HepG2 (cell line): ENCODE measurements around the gene THOC6. TPM values are rescaled to one million over a fixed set of nuclear protein-coding genes. Genes with fewer than 3 reads are reported as not detected.
A peak's percentile ranks its signal among the peaks of the same experiment; 100 is the strongest.

Experiments
- ATAC-seq: fragments of 200-7000 bp; cut with Tn5 transposase; 3 replicates; pipeline ENCODE4 v1.9.1; 2020; ENCODE audit warnings: mild to moderate bottlenecking, moderate library complexity
- BruUV-seq: library from RNA; stranded (reverse); fragments of 400-500 nt; replicated peaks from 2 replicates; lab custom pipeline; 2021; lab: Mats Ljungman, UMichigan
- CTCF ChIA-PET: fragments of 300-600 bp; formaldehyde crosslinking; extraction: SDS; loops from one replicate; lab custom pipeline; 2021; ENCODE audit warnings: low total read pairs, inconsistent platforms, low intra/inter-chr PET ratio; lab: Yijun Ruan, JAX
- POLR2A ChIA-PET: fragments of 350-600 bp; sonication (Branson Sonifier 250); formaldehyde crosslinking; loops from one replicate; lab custom pipeline; 2020; ENCODE audit warnings: antibody characterized with exemption, inconsistent platforms; lab: Yijun Ruan, JAX
- DNase-seq: peaks from one replicate; pipeline ENCODE4 v3.0.0-alpha.2; 2015; ENCODE audit warnings: low spot score
- FAIRE-seq: peaks from 3 replicates; lab custom pipeline; 2011; peaks lifted over from hg19 to GRCh38; lab: Jason Lieb, UNC
- H2AFZ ChIP-seq: one replicate; pipeline ENCODE4 v1.6.1; 2011; ENCODE audit warnings: low read length, inconsistent platforms
- H3K27ac ChIP-seq: fragments of 300-600 bp; 3 replicates; pipeline ENCODE4 v1.8.0; 2011; ENCODE audit warnings: mixed run types, mild to moderate bottlenecking, mixed read lengths, low read length, inconsistent platforms; ENCODE audit not compliant: insufficient read depth; ENCODE audit errors: extremely low read length
- H3K27me3 ChIP-seq, 2 experiments: fragments of 200-600 bp in 1 of 2; 2 replicates in 1 of 2; 3 replicates in 1 of 2; pipeline versions ENCODE4 v1.6.0 to v1.8.0; 2011; ENCODE audit warnings: low read length in 2 of 2, mild to moderate bottlenecking in 2 of 2, moderate library complexity in 2 of 2, inconsistent platforms in 1 of 2; ENCODE audit not compliant: insufficient read depth in 2 of 2, control insufficient read depth in 1 of 2
- H3K36me3 ChIP-seq, 2 experiments: fragments of 200-600 bp in 1 of 2; replicated peaks in 1 of 2; 2 replicates in 1 of 2; 3 replicates in 1 of 2; pipeline versions ENCODE4 v1.5.1 to v1.8.0; 2011; ENCODE audit warnings: low read length in 2 of 2, inconsistent platforms in 1 of 2; ENCODE audit not compliant: insufficient read depth in 2 of 2, control insufficient read depth in 1 of 2
- H3K4me1 ChIP-seq: 2 replicates; pipeline ENCODE4 v1.5.1; 2012; ENCODE audit warnings: low read length, inconsistent platforms; ENCODE audit not compliant: insufficient read depth
- H3K4me2 ChIP-seq: 2 replicates; pipeline ENCODE4 v1.6.0; 2011; ENCODE audit warnings: low read depth, low read length, inconsistent platforms
- H3K4me3 ChIP-seq, 3 experiments: fragments of 200-600 bp in 1 of 3; sonication (generic), shearing (Covaris generic) in 1 of 3; replicated peaks in 1 of 3; 2 replicates each; pipeline ENCODE4 v1.5.1; 2011 to 2016; ENCODE audit warnings: low read length in 3 of 3, inconsistent platforms in 2 of 3, low read depth in 2 of 3, mild to moderate bottlenecking in 2 of 3, control low read depth in 1 of 3, mixed read lengths in 1 of 3; ENCODE audit not compliant: insufficient read depth in 1 of 3
- H3K79me2 ChIP-seq: one replicate; pipeline ENCODE4 v1.6.1; 2011; ENCODE audit warnings: low read length, inconsistent platforms; ENCODE audit not compliant: insufficient read depth
- H3K9ac ChIP-seq: 2 replicates; pipeline ENCODE4 v1.6.0; 2011; ENCODE audit warnings: mild to moderate bottlenecking, low read depth, low read length, inconsistent platforms; ENCODE audit not compliant: insufficient read depth
- H3K9me3 ChIP-seq: 2 replicates; pipeline ENCODE4 v1.5.1; 2012; ENCODE audit warnings: mild to moderate bottlenecking, low read length
- H4K20me1 ChIP-seq: 2 replicates; pipeline ENCODE4 v1.6.0; 2011; ENCODE audit warnings: inconsistent platforms, mild to moderate bottlenecking, low read length, moderate library complexity; ENCODE audit not compliant: insufficient read depth
- AGO2 ChIP-seq: fragments of 200-400 bp; formaldehyde crosslinking; optimal IDR thresholded peaks from 2 replicates; pipeline ENCODE3; 2017; ENCODE audit warnings: mild to moderate bottlenecking, low read depth, low read length, moderate library complexity
- CEBPB ChIP-seq: IDR thresholded peaks from 2 replicates; pipeline ENCODE4 v1.6.1; 2011; ENCODE audit warnings: low read depth, low read length, improper control_type of control experiment, borderline replicate concordance
- CENPT ChIP-seq: sonication (generic); formaldehyde crosslinking; IDR thresholded peaks from 2 replicates; pipeline ENCODE4 v1.8.0; 2022; ENCODE audit warnings: low read depth, mild to moderate bottlenecking, moderate library complexity, missing genetic modification reagents
- CHD4 ChIP-seq: fragments of 200-600 bp; sonication (generic); IDR thresholded peaks from 2 replicates; pipeline ENCODE4 v1.7.0; 2017; ENCODE audit warnings: mild to moderate bottlenecking, low read length, borderline replicate concordance
- GPBP1L1 ChIP-seq: sonication (generic); formaldehyde crosslinking; IDR thresholded peaks from 2 replicates; pipeline ENCODE4 v1.5.0; 2020; ENCODE audit warnings: mild to moderate bottlenecking, missing genetic modification reagents
- THYN1 ChIP-seq: sonication (generic); formaldehyde crosslinking; IDR thresholded peaks from 2 replicates; pipeline ENCODE4 v1.8.1; 2023; ENCODE audit warnings: low read depth, mild to moderate bottlenecking, moderate library complexity, missing genetic modification reagents, borderline replicate concordance
- ZBTB33 ChIP-seq: sonication (generic); formaldehyde crosslinking; IDR thresholded peaks from 2 replicates; pipeline ENCODE4 v1.4.0; 2020; ENCODE audit warnings: missing genetic modification reagents
- ZNF274 ChIP-seq: sonication (generic); formaldehyde crosslinking; IDR thresholded peaks from 2 replicates; pipeline ENCODE4 v1.5.1; 2020; ENCODE audit warnings: mild to moderate bottlenecking, missing genetic modification reagents
- WGBS: methylation state at CpG from one replicate; pipeline ENCODE4 v1.1.6; 2017; ENCODE audit warnings: low lambda C conversion rate; 5-methylcytosine and 5-hydroxymethylcytosine counted together
- in situ Hi-C: cut with HindIII; loops from 2 replicates; pipeline ENCODE4 v1.10.0; 2017; ENCODE audit warnings: low pct_unique_long_range_greater_than_20kb; ENCODE audit not compliant: extremely low pct_ligation_motif_present
- intact Hi-C: fragments of 100-400 bp; cut with micrococcal nuclease; formaldehyde crosslinking; loops from one replicate; pipeline ENCODE4 v1.10.0; 2022; ENCODE audit not compliant: unreplicated experiment
- polyA plus RNA-seq, 8 experiments: library from polyadenylated mRNA; depleted of rRNA in 3 of 8; stranded (reverse) in 7 of 8; unstranded in 1 of 8; fragments of >200 nt; fragmentation: Illumina TruSeq in 4 of 8; extraction: Trizol in 4 of 8; gene quantifications; 2 replicates each; pipeline versions ENCODE4 v1.2.1 to v1.2.3, GENCODE V29; 2011 to 2016; ENCODE audit warnings: low read depth in 4 of 8, missing spikeins in 1 of 8, mixed read lengths in 1 of 8; ENCODE audit not compliant: insufficient read depth in 1 of 8
- total RNA-seq, 5 experiments: library from RNA; depleted of rRNA; stranded (reverse); fragments of >200 nt; fragmentation: Illumina TruSeq; extraction: Trizol; gene quantifications; 2 replicates each; pipeline ENCODE4 v1.2.3, GENCODE V29; 2016; ENCODE audit warnings: low read depth in 1 of 5

THOC6 gene
- total and polyA plus RNA-seq, 2 of the 13 experiments (the other 11 are each of a cell fraction or from before 2014, with no cell fraction given) = 32.1 to 37.0 TPM

GRCh38 chr16:3049921-3050481, 26.2 kb downstream of the THOC6 start:
- DNase-seq (no peak), ATAC-seq (no peak), FAIRE-seq (no peak)
- no peaks in the 10 kb centered on the region for H3K79me2 ChIP-seq
- CTCF ChIA-PET = no interaction called here
- no peaks in the 10 kb centered on the region for H3K36me3 ChIP-seq
- no peak overlapping the region for H3K27ac ChIP-seq
- H3K27me3 ChIP-seq = peaks cover 10 to 58% of the 10 kb centered on the region in 2 experiments
- no peak overlapping the region for H3K9ac ChIP-seq
- TF ChIP-seq ZNF274 = no peak
- peak; percentile 19 for TF ChIP-seq AGO2
- TF ChIP-seq GPBP1L1 = no peak
- no peak for TF ChIP-seq THYN1 (CRISPR knock-in tag)
- TF ChIP-seq CHD4 = no peak
- no peak for TF ChIP-seq CENPT (CRISPR knock-in tag)
- peak; percentile 9; the same call in 1 of the 2 replicates for TF ChIP-seq ZBTB33 (CRISPR knock-in tag)
- TF ChIP-seq CEBPB = no peak
- TF ChIP-seq, all 625 proteins: peak for 2
- no peak overlapping the region for H3K4me3 ChIP-seq
- H3K4me1 ChIP-seq = peaks cover 9% of the 10 kb centered on the region
- no peak overlapping the region for H2AFZ ChIP-seq
- intact Hi-C loops = no loop called here
- 59% methylated on average over 12 of the region's 26 CpGs for WGBS
- no peak overlapping the region for H3K4me2 ChIP-seq
- no peaks in the 10 kb centered on the region for H3K9me3 ChIP-seq
- no TSS peak for BruUV-seq
- POLR2A ChIA-PET = interaction anchor here (1.4 kb wide), 1 partner anchor 9 kb away, joined by 3 read pairs; no protein-coding TSS in a partner anchor
- no peaks in the 10 kb centered on the region for H4K20me1 ChIP-seq
- in situ Hi-C loops = no loop called here
